HepG2 (cell line): ENCODE data around the gene NISCH. TPM values are rescaled to one million over a fixed set of nuclear protein-coding genes. Genes with fewer than 3 reads are reported as not detected.

ENCODE experiments used
- CBFB ChIP-seq: sonication (generic); formaldehyde crosslinking; IDR thresholded peaks from 2 replicates; pipeline ENCODE4 v1.4.0; 2020; ENCODE audit warnings: missing genetic modification reagents
- HNF4A ChIP-seq: sonication (generic); formaldehyde crosslinking; IDR thresholded peaks from 2 replicates; pipeline ENCODE4 v1.4.0; 2020; ENCODE audit warnings: missing genetic modification reagents
- JUND ChIP-seq: sonication (generic); formaldehyde crosslinking; IDR thresholded peaks from 2 replicates; pipeline ENCODE4 v1.8.0; 2022; ENCODE audit warnings: mild to moderate bottlenecking, missing genetic modification reagents
- KDM5B ChIP-seq: sonication (generic); formaldehyde crosslinking; IDR thresholded peaks from 2 replicates; pipeline ENCODE4 v1.4.0; 2020; ENCODE audit warnings: missing genetic modification reagents, mild to moderate bottlenecking, borderline replicate concordance
- NR2F1 ChIP-seq, 2 experiments: fragments of 450-650 bp in 1 of 2; formaldehyde crosslinking in 1 of 2; IDR thresholded peaks; 2 replicates each; pipeline versions ENCODE4 v1.5.0 to v1.6.1; 2016 to 2020; ENCODE audit warnings: mild to moderate bottlenecking in 1 of 2, missing compliant biosample characterization in 1 of 2, missing genetic modification reagents in 1 of 2, moderate library complexity in 1 of 2
- PHF5A ChIP-seq: IDR thresholded peaks from one replicate; pipeline ENCODE4 v1.6.1; 2018; ENCODE audit warnings: low read depth, missing genetic modification reagents; ENCODE audit not compliant: unreplicated experiment
- SETDB1 ChIP-seq: sonication (generic); formaldehyde crosslinking; IDR thresholded peaks from 2 replicates; pipeline ENCODE4 v1.5.1; 2020; ENCODE audit warnings: missing genetic modification reagents, mild to moderate bottlenecking, borderline replicate concordance
- SMAD3 ChIP-seq: sonication (generic); formaldehyde crosslinking; IDR thresholded peaks from 2 replicates; pipeline ENCODE4 v1.4.0; 2020; ENCODE audit warnings: missing genetic modification reagents
- SPEN ChIP-seq: sonication (generic); formaldehyde crosslinking; IDR thresholded peaks from 2 replicates; pipeline ENCODE4 v1.5.1; 2020; ENCODE audit warnings: low read depth, mild to moderate bottlenecking, missing genetic modification reagents
- ZMYM4 ChIP-seq: sonication (generic); formaldehyde crosslinking; IDR thresholded peaks from 2 replicates; pipeline ENCODE4 v1.8.1; 2023; ENCODE audit warnings: mild to moderate bottlenecking, missing genetic modification reagents
- ZNF263 ChIP-seq: sonication (generic); formaldehyde crosslinking; IDR thresholded peaks from 2 replicates; pipeline ENCODE4 v1.4.0; 2020; ENCODE audit warnings: missing genetic modification reagents
- ZNF501 ChIP-seq: sonication (generic); formaldehyde crosslinking; IDR thresholded peaks from 2 replicates; pipeline ENCODE4 v1.5.1; 2020; ENCODE audit warnings: mild to moderate bottlenecking, moderate library complexity, missing genetic modification reagents
- ZZZ3 ChIP-seq: sonication (generic); formaldehyde crosslinking; IDR thresholded peaks from 2 replicates; pipeline ENCODE4 v1.4.0; 2020; ENCODE audit warnings: missing genetic modification reagents, mild to moderate bottlenecking, borderline replicate concordance
- polyA plus RNA-seq, 8 experiments: library from polyadenylated mRNA; depleted of rRNA in 3 of 8; stranded (reverse) in 7 of 8; unstranded in 1 of 8; fragments of >200 nt; fragmentation: Illumina TruSeq in 4 of 8; extraction: Trizol in 4 of 8; gene quantifications; 2 replicates each; pipeline versions ENCODE4 v1.2.1 to v1.2.3, GENCODE V29; 2011 to 2016; ENCODE audit warnings: low read depth in 4 of 8, missing spikeins in 1 of 8, mixed read lengths in 1 of 8; ENCODE audit not compliant: insufficient read depth in 1 of 8
- total RNA-seq, 5 experiments: library from RNA; depleted of rRNA; stranded (reverse); fragments of >200 nt; fragmentation: Illumina TruSeq; extraction: Trizol; gene quantifications; 2 replicates each; pipeline ENCODE4 v1.2.3, GENCODE V29; 2016; ENCODE audit warnings: low read depth in 1 of 5
- TF ChIP-seq, protein P1 (sequence below), 2 experiments: fragments of 450-650 bp in 1 of 2; sonication (generic) in 1 of 2; formaldehyde crosslinking in 1 of 2; IDR thresholded peaks; 2 replicates each; pipeline versions ENCODE4 v1.6.1 to v1.8.0; 2016 to 2022; ENCODE audit warnings: antibody characterized with exemption in 1 of 2, mild to moderate bottlenecking in 1 of 2, missing genetic modification reagents in 1 of 2
- TF ChIP-seq, protein P2 (sequence below): IDR thresholded peaks from 2 replicates; pipeline ENCODE4 v1.6.1; 2016; ENCODE audit warnings: missing genetic modification reagents, missing compliant biosample characterization
- TF ChIP-seq, protein P3 (sequence below): sonication (generic); formaldehyde crosslinking; IDR thresholded peaks from 2 replicates; pipeline ENCODE4 v1.5.1; 2020; ENCODE audit warnings: missing genetic modification reagents, mild to moderate bottlenecking, borderline replicate concordance

The NISCH gene
- total and polyA plus RNA-seq, 2 of the 13 experiments (the other 11 are each of a cell fraction or from before 2014, with no cell fraction given) = 27.0 to 47.6 TPM

DNA sequence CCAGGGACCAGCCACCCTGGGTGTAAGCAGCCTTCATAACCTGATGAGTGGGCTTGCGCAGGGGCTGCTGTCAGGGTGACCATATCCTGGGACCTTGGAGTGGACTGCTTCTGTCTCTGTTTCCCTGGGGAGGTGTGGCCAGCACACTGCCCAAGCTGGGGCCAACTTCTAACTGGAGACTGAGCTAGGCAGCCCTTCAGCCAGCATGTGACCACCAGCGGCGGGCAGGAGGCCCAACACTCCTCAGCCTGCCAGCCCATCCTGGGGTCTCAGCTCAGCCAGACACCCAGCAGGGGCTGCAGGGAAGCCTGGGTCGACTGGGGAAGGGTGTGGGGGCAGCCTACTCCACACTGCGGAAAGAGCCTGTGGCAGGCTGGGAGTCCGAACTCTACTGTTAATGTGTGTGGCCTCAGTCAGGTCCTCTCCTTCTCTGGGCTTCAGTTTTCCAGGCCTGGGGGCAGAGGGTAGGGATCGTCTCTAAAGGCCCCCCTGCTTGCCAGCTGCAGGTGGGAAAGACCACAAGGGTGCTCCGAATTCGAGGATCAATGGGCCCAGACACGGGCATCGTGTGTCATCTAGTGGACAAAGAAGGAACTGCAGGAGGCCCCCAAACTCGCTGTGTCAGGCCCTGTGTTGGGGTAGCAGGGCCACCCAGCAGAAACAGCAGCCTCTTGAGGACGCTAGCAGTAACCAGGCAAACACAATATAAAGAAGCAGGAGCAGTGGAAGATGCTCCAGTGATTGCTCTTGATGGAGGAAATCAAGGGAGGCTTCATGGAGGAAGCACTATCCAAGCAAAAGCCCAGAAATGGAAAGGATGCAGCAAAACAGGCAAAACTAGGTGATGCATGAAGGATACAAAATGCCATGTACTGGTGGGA lies 8.5 kb upstream of the NISCH start (continued):
- TF ChIP-seq, protein P1, sequence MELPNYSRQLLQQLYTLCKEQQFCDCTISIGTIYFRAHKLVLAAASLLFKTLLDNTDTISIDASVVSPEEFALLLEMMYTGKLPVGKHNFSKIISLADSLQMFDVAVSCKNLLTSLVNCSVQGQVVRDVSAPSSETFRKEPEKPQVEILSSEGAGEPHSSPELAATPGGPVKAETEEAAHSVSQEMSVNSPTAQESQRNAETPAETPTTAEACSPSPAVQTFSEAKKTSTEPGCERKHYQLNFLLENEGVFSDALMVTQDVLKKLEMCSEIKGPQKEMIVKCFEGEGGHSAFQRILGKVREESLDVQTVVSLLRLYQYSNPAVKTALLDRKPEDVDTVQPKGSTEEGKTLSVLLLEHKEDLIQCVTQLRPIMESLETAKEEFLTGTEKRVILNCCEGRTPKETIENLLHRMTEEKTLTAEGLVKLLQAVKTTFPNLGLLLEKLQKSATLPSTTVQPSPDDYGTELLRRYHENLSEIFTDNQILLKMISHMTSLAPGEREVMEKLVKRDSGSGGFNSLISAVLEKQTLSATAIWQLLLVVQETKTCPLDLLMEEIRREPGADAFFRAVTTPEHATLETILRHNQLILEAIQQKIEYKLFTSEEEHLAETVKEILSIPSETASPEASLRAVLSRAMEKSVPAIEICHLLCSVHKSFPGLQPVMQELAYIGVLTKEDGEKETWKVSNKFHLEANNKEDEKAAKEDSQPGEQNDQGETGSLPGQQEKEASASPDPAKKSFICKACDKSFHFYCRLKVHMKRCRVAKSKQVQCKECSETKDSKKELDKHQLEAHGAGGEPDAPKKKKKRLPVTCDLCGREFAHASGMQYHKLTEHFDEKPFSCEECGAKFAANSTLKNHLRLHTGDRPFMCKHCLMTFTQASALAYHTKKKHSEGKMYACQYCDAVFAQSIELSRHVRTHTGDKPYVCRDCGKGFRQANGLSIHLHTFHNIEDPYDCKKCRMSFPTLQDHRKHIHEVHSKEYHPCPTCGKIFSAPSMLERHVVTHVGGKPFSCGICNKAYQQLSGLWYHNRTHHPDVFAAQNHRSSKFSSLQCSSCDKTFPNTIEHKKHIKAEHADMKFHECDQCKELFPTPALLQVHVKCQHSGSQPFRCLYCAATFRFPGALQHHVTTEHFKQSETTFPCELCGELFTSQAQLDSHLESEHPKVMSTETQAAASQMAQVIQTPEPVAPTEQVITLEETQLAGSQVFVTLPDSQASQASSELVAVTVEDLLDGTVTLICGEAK (IDR thresholded peaks at IDR 0.05) = no peak
- TF ChIP-seq, protein P1 (CRISPR knock-in tag; IDR thresholded peaks at IDR 0.05) = no peak
- TF ChIP-seq SETDB1 (no peak), ZMYM4 (CRISPR knock-in tag) (no peak), NR2F1 (CRISPR knock-in tag; IDR thresholded peaks at IDR 0.05) (no peak), ZNF263 (CRISPR knock-in tag) (peak; percentile 13; the same call in 1 of the 2 replicates), HNF4A (CRISPR knock-in tag) (no peak), ZZZ3 (CRISPR knock-in tag) (no peak), CBFB (CRISPR knock-in tag) (no peak), KDM5B (CRISPR knock-in tag) (peak; percentile 23; the same call in 1 of the 2 replicates), JUND (no peak), SPEN (no peak; the same call in 1 of the 2 replicates), PHF5A (CRISPR knock-in tag) (no peak), SMAD3 (CRISPR knock-in tag) (no peak), ZNF501 (peak; percentile 57; the same call in 1 of the 2 replicates)
- TF ChIP-seq, protein P2, sequence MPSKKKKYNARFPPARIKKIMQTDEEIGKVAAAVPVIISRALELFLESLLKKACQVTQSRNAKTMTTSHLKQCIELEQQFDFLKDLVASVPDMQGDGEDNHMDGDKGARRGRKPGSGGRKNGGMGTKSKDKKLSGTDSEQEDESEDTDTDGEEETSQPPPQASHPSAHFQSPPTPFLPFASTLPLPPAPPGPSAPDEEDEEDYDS = no peak
- TF ChIP-seq, protein P3, sequence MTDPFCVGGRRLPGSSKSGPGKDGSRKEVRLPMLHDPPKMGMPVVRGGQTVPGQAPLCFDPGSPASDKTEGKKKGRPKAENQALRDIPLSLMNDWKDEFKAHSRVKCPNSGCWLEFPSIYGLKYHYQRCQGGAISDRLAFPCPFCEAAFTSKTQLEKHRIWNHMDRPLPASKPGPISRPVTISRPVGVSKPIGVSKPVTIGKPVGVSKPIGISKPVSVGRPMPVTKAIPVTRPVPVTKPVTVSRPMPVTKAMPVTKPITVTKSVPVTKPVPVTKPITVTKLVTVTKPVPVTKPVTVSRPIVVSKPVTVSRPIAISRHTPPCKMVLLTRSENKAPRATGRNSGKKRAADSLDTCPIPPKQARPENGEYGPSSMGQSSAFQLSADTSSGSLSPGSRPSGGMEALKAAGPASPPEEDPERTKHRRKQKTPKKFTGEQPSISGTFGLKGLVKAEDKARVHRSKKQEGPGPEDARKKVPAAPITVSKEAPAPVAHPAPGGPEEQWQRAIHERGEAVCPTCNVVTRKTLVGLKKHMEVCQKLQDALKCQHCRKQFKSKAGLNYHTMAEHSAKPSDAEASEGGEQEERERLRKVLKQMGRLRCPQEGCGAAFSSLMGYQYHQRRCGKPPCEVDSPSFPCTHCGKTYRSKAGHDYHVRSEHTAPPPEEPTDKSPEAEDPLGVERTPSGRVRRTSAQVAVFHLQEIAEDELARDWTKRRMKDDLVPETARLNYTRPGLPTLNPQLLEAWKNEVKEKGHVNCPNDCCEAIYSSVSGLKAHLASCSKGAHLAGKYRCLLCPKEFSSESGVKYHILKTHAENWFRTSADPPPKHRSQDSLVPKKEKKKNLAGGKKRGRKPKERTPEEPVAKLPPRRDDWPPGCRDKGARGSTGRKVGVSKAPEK = no peak
